ENCODE results near the gene SMARCAL1. TPM values are rescaled to one million over a fixed set of nuclear protein-coding genes. Genes with fewer than 3 reads are reported as not detected.

Gene SMARCAL1
- total and polyA plus RNA-seq, 2 of the 13 experiments (the other 11 are each of a cell fraction or from before 2014, with no cell fraction given) = 12.7 to 21.3 TPM

DNA sequence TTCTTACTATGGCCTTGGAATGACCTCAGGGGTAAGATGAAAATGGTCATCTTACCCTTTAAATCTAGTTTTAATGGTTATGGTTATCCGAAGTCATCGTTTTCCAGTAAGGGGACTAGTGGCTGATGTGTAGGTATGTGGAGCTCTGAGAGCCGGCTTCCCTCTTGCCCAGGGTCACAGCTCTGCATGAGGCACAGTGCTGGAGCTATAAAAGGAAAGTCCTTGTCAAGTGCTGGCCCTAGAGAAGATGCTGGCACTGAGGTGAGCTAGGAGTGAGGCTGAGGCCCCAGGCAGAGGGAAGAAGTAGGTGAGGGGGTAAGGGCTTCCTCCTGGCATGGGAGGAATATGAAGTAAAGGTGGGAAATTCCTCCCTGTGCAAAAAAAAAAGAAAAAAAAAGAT, 35.0 kb downstream of the SMARCAL1 start:
- Histone ChIP-seq H3K4me3 (replicated peaks in 1 of 3; ENCODE audit: insufficient read depth in 1 of 3, low read depth in 2 of 3, low read length in 3 of 3) (no peak overlapping the region), H3K4me1 (ENCODE audit: insufficient read depth, low read length) (no peaks in the 10 kb centered on the region), H3K27me3 (ENCODE audit: control insufficient read depth in 1 of 2, insufficient read depth in 2 of 2, low read length in 2 of 2) (no peaks in the 10 kb centered on the region), H3K4me2 (ENCODE audit: low read depth, low read length) (no peak overlapping the region), H3K79me2 (ENCODE audit: insufficient read depth, low read length) (no peaks in the 10 kb centered on the region), H3K36me3 (replicated peaks in 1 of 2; ENCODE audit: control insufficient read depth in 1 of 2, insufficient read depth in 2 of 2, low read length in 2 of 2) (peaks cover 16 to 58% of the 10 kb centered on the region in 2 experiments), H2AFZ (ENCODE audit: low read length) (no peak overlapping the region), H3K9ac (ENCODE audit: insufficient read depth, low read depth, low read length) (no peak overlapping the region), H4K20me1 (ENCODE audit: insufficient read depth, low read length) (no peaks in the 10 kb centered on the region), H3K27ac (ENCODE audit: extremely low read length, insufficient read depth, low read length) (no peak overlapping the region), H3K9me3 (ENCODE audit: low read length) (no peaks in the 10 kb centered on the region)
- POLR2A ChIA-PET = no interaction called here
- DNase-seq (ENCODE audit: low spot score) (no peak), FAIRE-seq (no peak), ATAC-seq (no peak)
- CTCF ChIA-PET (ENCODE audit: low intra/inter-chr PET ratio, low total read pairs) = no interaction called here
- TF ChIP-seq, protein P1, sequence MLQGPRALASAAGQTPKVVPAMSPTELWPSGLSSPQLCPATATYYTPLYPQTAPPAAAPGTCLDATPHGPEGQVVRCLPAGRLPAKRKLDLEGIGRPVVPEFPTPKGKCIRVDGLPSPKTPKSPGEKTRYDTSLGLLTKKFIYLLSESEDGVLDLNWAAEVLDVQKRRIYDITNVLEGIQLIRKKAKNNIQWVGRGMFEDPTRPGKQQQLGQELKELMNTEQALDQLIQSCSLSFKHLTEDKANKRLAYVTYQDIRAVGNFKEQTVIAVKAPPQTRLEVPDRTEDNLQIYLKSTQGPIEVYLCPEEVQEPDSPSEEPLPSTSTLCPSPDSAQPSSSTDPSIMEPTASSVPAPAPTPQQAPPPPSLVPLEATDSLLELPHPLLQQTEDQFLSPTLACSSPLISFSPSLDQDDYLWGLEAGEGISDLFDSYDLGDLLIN (CRISPR knock-in tag; IDR thresholded peaks at IDR 0.05; ENCODE audit: borderline replicate concordance) = no peak
- no peak for TF ChIP-seq ATRX (CRISPR knock-in tag; IDR thresholded peaks at IDR 0.05; ENCODE audit: borderline replicate concordance)
- BruUV-seq (replicated peaks) = no TSS peak
- intact Hi-C loops (cut with micrococcal nuclease; ENCODE audit: unreplicated experiment) (no loop called here), in situ Hi-C loops (cut with HindIII; ENCODE audit: extremely low pct_ligation_motif_present, low pct_unique_long_range_greater_than_20kb) (no loop called here)
- 93% methylated on average over 3 of the region's 3 CpGs for WGBS (ENCODE audit: low lambda C conversion rate)

DNA sequence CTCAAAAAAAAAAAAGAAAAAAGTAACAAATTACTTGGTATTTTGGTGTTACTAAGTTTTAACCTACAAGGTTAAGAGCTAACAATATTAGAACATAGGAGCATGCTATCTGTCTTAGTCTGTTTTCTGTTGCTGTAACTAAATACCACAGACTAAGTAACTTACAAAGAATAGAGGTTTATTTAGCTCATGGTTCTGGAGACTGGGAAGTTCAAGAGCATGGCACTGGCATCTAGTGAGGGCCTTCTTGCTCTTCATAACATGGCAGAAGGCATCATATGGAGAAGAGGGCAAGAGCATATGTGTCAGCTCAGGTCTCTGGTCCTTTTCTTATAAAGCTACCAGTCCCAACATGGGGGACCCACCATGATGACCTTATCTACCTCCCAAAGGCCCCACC, 36.5 kb downstream of the SMARCAL1 start:
- no TSS peak for BruUV-seq (replicated peaks)
- Histone ChIP-seq H3K79me2 (ENCODE audit: insufficient read depth, low read length) (no peaks in the 10 kb centered on the region), H3K4me2 (ENCODE audit: low read depth, low read length) (no peak overlapping the region), H4K20me1 (ENCODE audit: insufficient read depth, low read length) (no peaks in the 10 kb centered on the region), H3K36me3 (replicated peaks in 1 of 2; ENCODE audit: control insufficient read depth in 1 of 2, insufficient read depth in 2 of 2, low read length in 2 of 2) (peaks cover 18 to 61% of the 10 kb centered on the region in 2 experiments), H3K9ac (ENCODE audit: insufficient read depth, low read depth, low read length) (no peak overlapping the region), H3K9me3 (ENCODE audit: low read length) (no peaks in the 10 kb centered on the region), H3K27ac (ENCODE audit: extremely low read length, insufficient read depth, low read length) (no peak overlapping the region), H3K27me3 (ENCODE audit: control insufficient read depth in 1 of 2, insufficient read depth in 2 of 2, low read length in 2 of 2) (no peaks in the 10 kb centered on the region), H3K4me3 (replicated peaks in 1 of 3; ENCODE audit: insufficient read depth in 1 of 3, low read depth in 2 of 3, low read length in 3 of 3) (no peak overlapping the region), H3K4me1 (ENCODE audit: insufficient read depth, low read length) (no peaks in the 10 kb centered on the region), H2AFZ (ENCODE audit: low read length) (no peak overlapping the region)
- FAIRE-seq (no peak), ATAC-seq (no peak), DNase-seq (ENCODE audit: low spot score) (no peak)
- TF ChIP-seq ZNF564 (CRISPR knock-in tag; IDR thresholded peaks at IDR 0.05) (peak; percentile 93), SP140L (CRISPR knock-in tag; IDR thresholded peaks at IDR 0.05; ENCODE audit: borderline replicate concordance) (no peak)
- in situ Hi-C loops (cut with HindIII; ENCODE audit: extremely low pct_ligation_motif_present, low pct_unique_long_range_greater_than_20kb) = no loop called here
- ChIA-PET POLR2A (no interaction called here), CTCF (ENCODE audit: low intra/inter-chr PET ratio, low total read pairs) (no interaction called here)
- intact Hi-C loops (cut with micrococcal nuclease; ENCODE audit: unreplicated experiment) = no loop called here
